GM18505 (cell line): ENCODE data around the gene LSM2.

Experiments used
- ATAC-seq: cut with Tn5 transposase; IDR thresholded peaks from one replicate; pipeline ENCODE4 v1.9.1; 2021; ENCODE audit not compliant: unreplicated experiment
- POLR2A ChIP-seq: IDR thresholded peaks from 4 replicates; pipeline ENCODE4 v1.6.1; 2011; ENCODE audit warnings: borderline replicate concordance; ENCODE audit not compliant: insufficient read depth, insufficient read length; ENCODE audit errors: extremely low read depth

LSM2 gene

DNA sequence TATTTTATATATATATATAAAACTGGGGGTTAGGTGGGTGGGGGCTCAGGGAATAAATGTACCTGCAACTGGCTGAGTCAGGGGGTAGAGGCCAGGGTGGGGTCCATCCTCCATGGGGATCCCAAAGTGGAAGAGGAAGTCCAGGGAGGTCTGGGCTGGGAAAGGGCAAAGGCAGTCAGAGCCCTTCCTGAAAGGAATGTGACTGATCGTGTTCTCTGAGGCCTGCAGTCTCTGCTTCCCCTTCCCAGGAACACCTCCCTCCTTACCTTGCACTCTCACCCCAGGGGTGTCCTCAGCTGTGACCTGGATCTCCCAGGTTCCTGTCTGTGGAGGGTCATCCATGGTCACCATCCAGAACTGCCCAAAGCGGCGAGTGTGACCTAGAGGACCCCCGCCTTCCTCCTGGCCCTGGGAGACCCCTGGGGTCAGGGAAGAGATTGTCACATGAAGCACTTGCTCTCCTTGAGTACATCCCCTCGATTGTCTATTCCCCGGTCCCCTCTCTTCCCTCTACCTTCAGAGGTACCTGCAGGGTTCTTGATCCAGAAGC, 39.6 kb downstream of the LSM2 start:
- no peak for TF ChIP-seq POLR2A

DNA sequence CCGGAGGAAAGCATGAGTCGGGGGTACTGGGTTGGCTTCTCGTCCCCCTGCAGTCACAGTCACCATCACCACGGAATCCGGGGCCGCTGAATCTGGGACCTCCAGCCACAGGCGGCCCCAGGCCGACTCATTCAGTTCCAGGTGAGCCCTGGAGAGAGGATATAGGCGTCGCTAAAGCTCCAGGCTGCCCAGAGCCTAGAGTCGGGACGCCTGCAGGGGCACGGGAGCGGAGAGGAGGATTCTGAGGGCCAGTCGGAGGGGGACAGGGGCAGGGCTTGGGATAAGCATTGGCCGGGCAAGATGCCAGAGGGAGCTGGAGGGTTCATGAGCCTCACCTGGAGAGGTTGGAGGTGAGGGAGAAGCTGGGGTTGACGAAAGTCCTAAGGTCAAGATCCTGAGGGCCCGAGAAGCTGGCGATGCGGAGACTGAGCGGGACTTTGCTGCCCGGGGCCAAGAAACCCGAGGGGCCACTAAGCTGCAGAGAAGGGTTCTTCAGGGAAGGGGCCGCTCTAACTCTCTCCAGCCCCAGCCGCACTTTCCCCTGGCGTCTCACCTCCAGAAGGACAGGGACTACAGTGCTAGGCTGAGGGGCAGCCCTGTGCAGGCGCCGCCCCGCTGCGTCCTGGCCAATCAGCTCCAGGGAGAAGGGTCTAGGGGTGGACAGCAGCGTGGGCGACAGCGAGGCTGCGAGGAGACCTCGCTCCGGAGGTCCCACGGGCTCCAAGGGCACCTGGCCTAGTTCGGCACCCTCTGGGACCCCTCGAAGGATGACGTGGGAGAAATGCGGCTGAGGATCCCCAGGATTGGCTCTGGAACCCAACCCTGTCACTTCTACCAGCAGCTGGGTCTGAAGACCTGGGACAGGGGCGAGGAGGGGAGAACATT, 40.6 kb downstream of the LSM2 start:
- ATAC-seq = no peak
- no peak for TF ChIP-seq POLR2A

More for the DNA sequence above, 39.6 kb downstream of the LSM2 start:
- no peak for ATAC-seq

- no peak for TF ChIP-seq POLR2A
- no peak for ATAC-seq
Observed at GRCh38 chr6:31765559-31765909, 41.2 kb downstream of the LSM2 start.

- no peak for TF ChIP-seq POLR2A
- ATAC-seq = no peak
Observed at GRCh38 chr6:31764198-31764597, 42.6 kb downstream of the LSM2 start.

GRCh38 chr6:31763619-31763940, 43.2 kb downstream of the LSM2 start:
- no peak for TF ChIP-seq POLR2A
- ATAC-seq = no peak

- no peak for TF ChIP-seq POLR2A
- ATAC-seq = no peak
Observed at GRCh38 chr6:31762878-31763618, 43.7 kb downstream of the LSM2 start.

- no peak for TF ChIP-seq POLR2A
- no peak for ATAC-seq
Observed at GRCh38 chr6:31762356-31762755, 44.4 kb downstream of the LSM2 start, which contains the start of gene SAPCD1. SAPCD1 (plus strand) TSS chr6:31762656; CDS start chr6:31763055, 399 bp downstream.

GRCh38 chr6:31761343-31761742, 45.4 kb downstream of the LSM2 start:
- TF ChIP-seq POLR2A = no peak
- no peak for ATAC-seq

DNA sequence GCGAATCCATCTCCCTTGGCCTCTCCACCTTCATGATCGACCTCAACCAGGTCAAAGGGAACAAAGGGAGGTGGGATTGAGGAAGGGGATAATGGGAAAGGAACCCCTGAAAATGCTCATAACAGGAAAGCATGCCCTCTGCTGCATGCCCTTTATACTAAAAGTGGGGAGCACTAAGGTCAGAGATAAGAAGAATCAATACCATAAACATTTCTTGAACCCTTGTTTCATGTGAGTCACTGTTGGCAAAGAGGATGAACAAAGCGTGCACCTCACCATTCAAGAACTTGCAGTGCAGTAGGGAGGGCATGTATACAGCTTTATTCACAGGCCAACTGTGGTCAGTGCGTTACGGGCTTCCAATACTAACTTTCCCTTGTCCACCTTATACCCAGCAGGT, 46.0 kb downstream of the LSM2 start:
- ATAC-seq = no peak
- TF ChIP-seq POLR2A = no peak

- TF ChIP-seq POLR2A = no peak
- no peak for ATAC-seq
Observed at GRCh38 chr6:31758281-31758680, 48.5 kb downstream of the LSM2 start.

DNA sequence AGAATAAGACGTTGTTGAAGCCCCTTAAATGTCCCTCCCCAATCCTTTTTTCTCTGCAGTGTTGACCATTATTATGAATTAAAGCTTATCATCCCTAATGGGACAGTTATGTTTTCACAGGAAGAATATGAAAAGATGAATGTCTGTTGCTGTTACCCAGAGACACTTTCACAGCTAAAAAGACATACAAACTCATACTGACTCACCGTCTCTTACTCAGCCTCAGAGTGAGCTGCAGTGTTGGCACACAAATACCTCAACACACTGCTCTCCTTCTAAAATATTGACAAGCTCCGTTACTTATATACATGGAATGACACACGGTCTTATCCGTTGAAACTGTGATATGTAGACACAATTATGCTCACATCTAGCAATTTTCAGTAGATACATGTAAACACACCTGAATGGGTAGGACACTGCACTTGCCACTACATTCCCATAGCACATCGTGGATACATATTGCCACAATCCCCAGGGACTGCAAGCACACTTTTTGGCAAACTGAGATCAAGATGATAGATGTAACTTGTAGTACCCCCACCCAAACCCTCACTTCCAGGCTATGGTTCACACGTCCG, 53.9 kb downstream of the LSM2 start:
- TF ChIP-seq POLR2A = no peak
- ATAC-seq = no peak

- no peak for TF ChIP-seq POLR2A
- no peak for ATAC-seq
Observed at GRCh38 chr6:31750411-31751022, 56.2 kb downstream of the LSM2 start.
